ENCODE data around the gene ZMYND10. TPM values are rescaled to one million over a fixed set of nuclear protein-coding genes. Genes with fewer than 3 reads are reported as not detected.

The ZMYND10 gene
- total and polyA plus RNA-seq, 9 of the 15 experiments (the other 6 are each of a cell fraction or from before 2014, with no cell fraction given) = 0.20 to 2.8 (median 0.70) TPM

- Histone ChIP-seq H3K9ac (ENCODE audit: insufficient read depth in 1 of 2, low read depth in 2 of 2, low read length in 2 of 2) (peak overlapping the region in 1 of 2 experiments; percentile 72; a peak in 2 of 4 replicates), H3K27ac (ENCODE audit: extremely low read depth, low read depth, low read length) (no peak overlapping the region), H3K9me1 (ENCODE audit: control insufficient read depth, insufficient read depth, low read length) (no peaks in the 10 kb centered on the region), H4K20me1 (replicated peaks; ENCODE audit: control insufficient read depth, insufficient read depth, low read length) (no peaks in the 10 kb centered on the region), H3K4me3 (no peak overlapping the region), H3K4me1 (replicated peaks in 1 of 2; ENCODE audit: control insufficient read depth in 2 of 2, insufficient read depth in 2 of 2, low read length in 2 of 2) (peaks cover 13 to 41% of the 10 kb centered on the region in 2 experiments; a peak in 4 of 5 replicates), H3K9me3 (replicated peaks; ENCODE audit: control insufficient read depth, insufficient read depth, low read depth, low read length) (no peaks in the 10 kb centered on the region), H2AFZ (ENCODE audit: low read depth, low read length) (peak overlapping the region; percentile 72; the same call in 1 of the 2 replicates), H3K36me3 (ENCODE audit: control insufficient read depth, insufficient read depth, low read length) (no peaks in the 10 kb centered on the region), H3K27me3 (ENCODE audit: control insufficient read depth in 2 of 2, insufficient read depth in 2 of 2, low read length in 2 of 2) (no peaks in the 10 kb centered on the region), H3K79me2 (ENCODE audit: control insufficient read depth, insufficient read depth, low read length) (no peaks in the 10 kb centered on the region), H3K4me2 (ENCODE audit: insufficient read depth, low read length) (no peak overlapping the region)
- CTCF ChIA-PET (ENCODE audit: low intra/inter-chr PET ratio) = interaction anchor here (0.9 to 1.3 kb wide), 3 partner anchors 65 to 179 kb away, joined by 3 to 10 read pairs (median 3); no protein-coding TSS in a partner anchor
- no TSS peak for BruUV-seq (replicated peaks)
- POLR2A ChIA-PET = interaction anchor here (0.7 to 1.6 kb wide), 4 partner anchors 9 to 76 kb away, joined by 3 to 10 read pairs (median 4); no protein-coding TSS in a partner anchor
- WGBS (ENCODE audit: insufficient coverage, low coverage, missing lambda C conversion rate) = 78% methylated on average over 3 of the region's 3 CpGs
- TF ChIP-seq CSDE1 (IDR thresholded peaks at IDR 0.05) (no peak), ZNF511 (CRISPR knock-in tag; IDR thresholded peaks at IDR 0.05) (no peak), SNAPC5 (CRISPR knock-in tag; IDR thresholded peaks at IDR 0.05) (no peak), CHD1 (IDR thresholded peaks at IDR 0.05; ENCODE audit: low read length) (no peak), HNRNPUL1 (IDR thresholded peaks at IDR 0.05; ENCODE audit: low read length) (no peak), RBM22 (IDR thresholded peaks at IDR 0.05; ENCODE audit: low read depth, low read length, poor library complexity, severe bottlenecking) (no peak), MYNN (IDR thresholded peaks at IDR 0.05) (no peak), MYNN (CRISPR knock-in tag; IDR thresholded peaks at IDR 0.05) (no peak), ARID1B (IDR thresholded peaks at IDR 0.05) (no peak), CTCF (IDR thresholded peaks at IDR 0.05 in 2 of 3, conservative IDR thresholded peaks at IDR 0.05 in 1 of 3; ENCODE audit: insufficient read depth in 2 of 3, low read depth in 1 of 3, low read length in 3 of 3) (no peak), ZNF655 (CRISPR knock-in tag; IDR thresholded peaks at IDR 0.05) (no peak)
- intact Hi-C loops (cut with micrococcal nuclease) (loop anchor here (5.0 kb wide), 1 partner anchor 171 kb away; no protein-coding TSS in a partner anchor), in situ Hi-C loops (cut with MboI) (no loop called here)
- FAIRE-seq = no peak
- no peak for DNase-seq (ENCODE audit: extremely low read depth in 1 of 4, low spot score in 3 of 4)
- no peak for ATAC-seq
These were observed 25.7 kb upstream of the ZMYND10 start for GRCh38 chr3:50371133-50371685.

All from K562 (cell line).